GM12874 (cell line): Measurements from ENCODE around the gene SPI1.

Experiments
- TF ChIP-seq, protein P1 (sequence below): IDR thresholded peaks from 2 replicates; pipeline ENCODE4 v1.5.1; 2011; ENCODE audit warnings: low read depth, mild to moderate bottlenecking, control low read depth, low read length, moderate library complexity; ENCODE audit not compliant: insufficient read depth

The SPI1 gene

DNA sequence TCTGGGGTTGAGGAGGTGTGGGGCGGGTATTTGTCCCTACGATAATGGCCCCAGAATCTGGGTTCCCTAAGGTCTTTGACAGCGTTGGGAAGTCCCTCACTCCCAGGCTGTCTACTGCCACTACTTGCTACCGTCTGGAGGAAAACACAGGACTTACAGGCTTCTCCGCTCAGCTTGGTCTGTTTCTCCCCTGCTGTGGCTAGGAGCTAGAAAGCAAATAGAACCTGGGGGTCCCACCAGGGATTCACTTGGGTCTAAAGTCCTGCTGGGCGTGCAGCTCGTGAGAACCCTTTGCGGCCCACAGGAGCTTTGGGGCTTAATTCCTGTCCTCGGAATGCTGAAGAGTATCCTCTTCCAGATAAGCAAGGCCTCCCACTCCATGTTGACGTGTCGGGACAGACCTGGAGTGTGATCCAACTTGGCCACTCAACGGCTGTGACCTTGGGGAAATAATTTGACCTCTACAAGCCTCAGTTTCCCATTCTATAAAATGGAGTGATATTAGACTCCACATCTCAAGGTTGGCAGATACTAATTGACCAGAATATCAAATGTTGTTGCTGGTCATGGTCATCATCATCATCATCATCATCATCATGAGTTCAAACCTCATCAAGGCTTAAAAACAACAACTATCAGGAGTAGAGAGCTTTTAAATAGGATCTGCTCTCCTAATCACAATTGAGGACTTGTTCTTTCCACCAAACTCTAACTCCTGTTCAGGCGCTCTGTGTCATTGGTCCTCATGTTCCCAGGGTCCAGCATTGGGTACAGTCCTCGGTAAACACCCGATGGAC lies 24.2 kb downstream of the SPI1 start:
- TF ChIP-seq, protein P1, sequence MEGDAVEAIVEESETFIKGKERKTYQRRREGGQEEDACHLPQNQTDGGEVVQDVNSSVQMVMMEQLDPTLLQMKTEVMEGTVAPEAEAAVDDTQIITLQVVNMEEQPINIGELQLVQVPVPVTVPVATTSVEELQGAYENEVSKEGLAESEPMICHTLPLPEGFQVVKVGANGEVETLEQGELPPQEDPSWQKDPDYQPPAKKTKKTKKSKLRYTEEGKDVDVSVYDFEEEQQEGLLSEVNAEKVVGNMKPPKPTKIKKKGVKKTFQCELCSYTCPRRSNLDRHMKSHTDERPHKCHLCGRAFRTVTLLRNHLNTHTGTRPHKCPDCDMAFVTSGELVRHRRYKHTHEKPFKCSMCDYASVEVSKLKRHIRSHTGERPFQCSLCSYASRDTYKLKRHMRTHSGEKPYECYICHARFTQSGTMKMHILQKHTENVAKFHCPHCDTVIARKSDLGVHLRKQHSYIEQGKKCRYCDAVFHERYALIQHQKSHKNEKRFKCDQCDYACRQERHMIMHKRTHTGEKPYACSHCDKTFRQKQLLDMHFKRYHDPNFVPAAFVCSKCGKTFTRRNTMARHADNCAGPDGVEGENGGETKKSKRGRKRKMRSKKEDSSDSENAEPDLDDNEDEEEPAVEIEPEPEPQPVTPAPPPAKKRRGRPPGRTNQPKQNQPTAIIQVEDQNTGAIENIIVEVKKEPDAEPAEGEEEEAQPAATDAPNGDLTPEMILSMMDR, result no peak

DNA sequence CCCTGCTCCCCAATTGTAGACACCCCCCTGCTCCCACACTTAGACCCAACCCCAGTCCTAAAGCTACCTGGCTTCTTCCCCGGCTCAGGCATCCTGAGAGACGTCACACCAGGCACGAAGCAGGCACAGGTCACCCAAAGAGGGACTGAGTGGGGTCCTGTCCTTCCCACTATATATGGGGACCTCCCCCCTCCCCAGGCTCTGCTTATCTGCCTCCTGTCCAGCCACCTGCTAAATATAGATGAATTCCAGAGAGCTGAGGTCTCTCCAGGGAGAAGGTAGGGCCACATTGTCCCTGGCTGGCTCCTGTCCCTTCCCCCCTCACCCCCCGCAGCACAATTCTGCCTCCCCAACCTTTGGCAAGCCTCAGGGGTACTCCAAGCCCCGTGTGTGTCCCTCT lies 25.8 kb downstream of the SPI1 start, which contains the start of gene MYBPC3:
Gene MYBPC3, minus strand, starts transcription at position 147 of the 400 bp plus-strand sequence. Its CDS starts 55 bp downstream, at position 92.
- TF ChIP-seq, protein P1, result no peak

DNA sequence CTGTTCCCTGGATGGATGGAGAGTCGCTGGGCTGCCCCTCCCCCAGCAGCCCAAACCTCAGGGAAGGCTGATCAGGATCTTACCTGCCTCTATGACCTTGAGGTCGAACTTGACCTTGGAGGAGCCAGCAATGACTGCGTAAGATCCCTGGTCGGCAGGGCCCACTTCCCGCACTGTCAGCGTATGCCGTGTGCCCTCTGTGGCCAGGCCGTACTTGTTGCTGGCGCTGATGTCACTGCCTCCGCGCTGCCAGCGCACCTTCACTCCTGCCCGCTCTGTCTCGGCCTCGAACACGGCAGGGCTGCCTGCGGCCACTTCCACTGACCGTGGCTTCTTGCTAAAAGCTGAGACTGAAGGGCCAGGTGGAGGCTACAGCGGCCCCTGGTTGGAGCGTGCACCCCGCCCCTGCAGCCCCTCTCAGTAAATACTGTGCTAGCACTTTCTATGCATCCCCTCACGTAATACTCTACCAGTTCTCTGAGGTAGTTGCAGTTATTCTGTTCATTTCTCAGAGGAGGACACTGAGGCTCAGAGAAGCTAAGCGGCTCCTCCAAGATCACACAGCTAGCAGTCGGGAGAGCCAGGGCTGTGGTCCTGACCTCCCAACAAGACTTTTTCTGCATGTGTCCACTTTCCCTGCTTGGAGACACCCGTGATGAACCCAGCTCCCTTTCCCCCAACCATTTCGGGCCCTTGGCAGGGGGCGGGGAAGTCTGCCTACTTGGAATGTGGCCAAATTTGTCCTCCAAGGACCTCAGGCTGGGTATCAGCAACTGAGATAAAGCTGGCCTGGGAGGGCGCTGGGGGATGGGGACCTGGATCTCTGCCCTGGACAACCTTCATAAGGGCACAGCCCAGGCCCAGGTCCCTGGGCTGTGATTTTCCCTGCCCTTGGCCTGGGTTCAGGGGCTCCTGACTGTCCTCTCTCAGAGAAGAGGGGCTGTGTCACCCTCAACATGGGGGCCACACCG lies 26.9 kb downstream of the SPI1 start:
- TF ChIP-seq, protein P1, result no peak

DNA sequence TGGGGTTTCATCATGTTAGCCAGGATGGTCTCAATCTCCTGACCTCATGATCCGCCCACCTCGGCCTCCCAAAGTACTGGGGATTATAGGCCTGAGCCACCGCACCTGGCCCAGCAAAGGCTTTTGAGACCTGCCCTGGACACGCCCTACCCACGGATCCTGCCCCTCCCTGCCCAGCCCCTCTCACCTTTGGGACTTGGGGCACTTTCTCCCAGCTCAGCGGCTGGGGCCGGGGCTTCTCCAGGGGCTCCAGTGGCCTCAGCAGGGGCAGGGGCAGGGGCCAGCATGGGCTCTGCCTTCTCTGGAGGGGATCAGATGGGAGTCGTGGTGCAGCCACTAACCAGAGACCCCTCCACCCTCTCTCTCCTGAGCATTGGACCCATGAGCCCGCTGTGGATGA lies 28.0 kb downstream of the SPI1 start:
- TF ChIP-seq, protein P1, result no peak

DNA sequence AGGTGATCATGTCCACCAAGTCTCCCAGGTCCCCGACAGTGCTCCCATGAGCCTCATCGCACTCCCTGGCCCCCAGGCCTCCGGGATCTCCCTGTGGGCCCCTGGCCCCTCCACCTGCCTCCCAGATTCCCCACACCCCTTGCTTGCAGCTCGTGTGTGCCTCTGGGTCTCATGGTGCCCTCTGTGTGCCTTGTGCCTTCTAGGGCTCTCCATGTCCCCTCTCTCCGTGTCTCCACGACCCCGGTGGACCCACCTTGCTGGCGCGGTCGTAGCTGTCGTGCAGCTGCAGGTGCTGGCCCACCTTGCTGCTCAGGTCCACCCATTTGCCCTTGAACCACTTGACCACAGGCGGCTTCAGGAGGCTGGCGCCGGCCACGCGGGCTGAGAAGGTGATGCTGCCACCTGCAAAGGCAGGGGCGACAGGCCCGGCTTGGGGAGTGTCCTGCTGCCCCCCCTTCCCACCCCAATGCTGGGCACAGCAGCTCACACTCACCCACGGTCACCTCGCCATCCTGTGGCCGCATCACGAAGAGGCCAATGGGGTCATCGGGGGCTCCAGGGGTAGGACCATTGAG lies 28.7 kb downstream of the SPI1 start:
- TF ChIP-seq, protein P1, result no peak

DNA sequence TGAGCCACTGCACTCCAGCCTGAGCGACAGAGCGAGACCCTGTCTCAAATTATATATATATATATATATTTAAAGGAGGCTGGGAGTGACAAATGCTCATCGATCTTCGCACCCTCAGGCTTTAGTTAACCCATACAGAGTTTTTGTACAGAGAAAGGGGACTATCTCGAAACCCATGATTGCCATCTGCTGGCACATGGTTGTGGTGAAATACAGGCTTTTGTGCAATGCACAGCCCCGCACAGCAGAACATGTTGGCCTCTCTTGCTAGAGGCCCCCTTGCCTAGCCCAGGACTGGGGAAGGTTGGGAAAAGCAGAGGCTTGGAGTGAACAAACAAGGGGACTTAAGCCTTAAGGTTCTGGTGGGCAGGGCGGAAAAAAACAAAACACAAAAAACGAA lies 29.5 kb downstream of the SPI1 start:
- TF ChIP-seq, protein P1, result no peak
